ENCODE measurements around the gene RNF114.
"Not testable (repeated sequence)": the region's sequence is repeated elsewhere in the genome, so short reads cannot be mapped to it uniquely, and the experiment has no call there.

The RNF114 gene

GRCh38 chr20:49965781-49966305, 29.6 kb downstream of the RNF114 start:
- DNase-seq, result no peak

GRCh38 chr20:49966861-49967260, 30.7 kb downstream of the RNF114 start:
- no peak for DNase-seq

- no peak for DNase-seq
Observed at GRCh38 chr20:49969234-49969633, 33.0 kb downstream of the RNF114 start.

- DNase-seq, result no peak
Observed at GRCh38 chr20:49969946-49970345, 33.7 kb downstream of the RNF114 start.

GRCh38 chr20:49970498-49970897, 34.3 kb downstream of the RNF114 start:
- no peak for DNase-seq

GRCh38 chr20:49973981-49974380, 37.8 kb downstream of the RNF114 start:
- DNase-seq, result no peak

- no peak for DNase-seq
Observed at GRCh38 chr20:49976542-49976941, 40.3 kb downstream of the RNF114 start.

GRCh38 chr20:49977740-49978139, 41.5 kb downstream of the RNF114 start:
- not testable (repeated sequence) for DNase-seq

- DNase-seq, result no peak
Observed at GRCh38 chr20:49978685-49979029, 42.5 kb downstream of the RNF114 start.

GRCh38 chr20:49979030-49979832, 43.0 kb downstream of the RNF114 start:
- DNase-seq, result no peak

GRCh38 chr20:49980140-49981008, 44.2 kb downstream of the RNF114 start:
- no peak for DNase-seq

GRCh38 chr20:49981218-49982071, 45.2 kb downstream of the RNF114 start:
- no peak for DNase-seq

GRCh38 chr20:49982072-49982345, 45.8 kb downstream of the RNF114 start:
- no peak for DNase-seq

- peak; percentile 38 for DNase-seq
Observed at GRCh38 chr20:49982346-49983122, 46.3 kb downstream of the RNF114 start, which contains the start of gene SNAI1. Gene SNAI1, plus strand, starts transcription at chr20:49982980. Its CDS starts 80 bp downstream, at chr20:49983060.

GRCh38 chr20:49983123-49983847, 47.1 kb downstream of the RNF114 start:
- DNase-seq, result no peak

- DNase-seq, result no peak
Observed at GRCh38 chr20:49983848-49984408, 47.7 kb downstream of the RNF114 start.

GRCh38 chr20:49984426-49985153, 48.4 kb downstream of the RNF114 start:
- DNase-seq, result no peak

- no peak for DNase-seq
Observed at GRCh38 chr20:49985157-49985556, 49.0 kb downstream of the RNF114 start.

- no peak for DNase-seq
Observed at GRCh38 chr20:49985617-49986016, 49.4 kb downstream of the RNF114 start.

GRCh38 chr20:49986049-49986448, 49.9 kb downstream of the RNF114 start:
- no peak for DNase-seq

Measured in SHP77 treated with DMSO at 0.1 percent for 48 hours (cell line).